Posterior vena cava (tissue), 2 donors: ENCODE results near the gene ABAT. TPM values are rescaled to one million over a fixed set of nuclear protein-coding genes. Genes with fewer than 3 reads are reported as not detected.

Experiments
- DNase-seq: peaks from one replicate; pipeline ENCODE4 v3.0.0-alpha.2; 2020; ENCODE audit warnings: low spot score
- intact Hi-C, 2 donors: fragments of 100-400 bp; cut with DNase I; formaldehyde crosslinking; loops; one replicate each; pipeline versions ENCODE4 v1.14.1 to v1.14.2; 2022 to 2023
- total RNA-seq, 2 donors: library from RNA; stranded (reverse); fragmentation: NEBNext Ultra II Directional; extraction: Animal tissue kit (Norgen Biotek cat#: 25700); gene quantifications; one replicate each; pipeline ENCODE4 v1.2.1, GENCODE V29; 2021
- donor health status: DM: yes; HTN: yes; CAD: no.
- donor health status: DM: yes; HTN: yes; CAD: no.

Gene ABAT
- total RNA-seq, 2 donors from 2014 or later, result 2.2 to 4.4 TPM

GRCh38 chr16:8675183-8676159 is 1.1 kb downstream of the ABAT start:
- DNase-seq, result no peak
- intact Hi-C loops, result no loop called here

GRCh38 chr16:8676160-8676547 is 1.7 kb downstream of the ABAT start:
- no peak for DNase-seq
- intact Hi-C loops, result no loop called here

GRCh38 chr16:8676737-8677375 is 2.4 kb downstream of the ABAT start:
- DNase-seq, result no peak
- intact Hi-C loops, result no loop called here

GRCh38 chr16:8677481-8677880 is 3.1 kb downstream of the ABAT start:
- intact Hi-C loops, result no loop called here
- DNase-seq, result no peak

GRCh38 chr16:8678068-8678927 is 3.9 kb downstream of the ABAT start:
- no peak for DNase-seq
- intact Hi-C loops, result no loop called here

GRCh38 chr16:8679151-8679550 is 4.7 kb downstream of the ABAT start:
- intact Hi-C loops, result no loop called here
- DNase-seq, result no peak

- DNase-seq, result no peak
- intact Hi-C loops, result no loop called here
These were observed 8.3 kb downstream of the ABAT start for GRCh38 chr16:8682551-8683259.

- intact Hi-C loops, result no loop called here
- DNase-seq, result no peak
These were observed 9.2 kb downstream of the ABAT start for GRCh38 chr16:8683640-8684039.

GRCh38 chr16:8685617-8686016 is 11.2 kb downstream of the ABAT start:
- DNase-seq, result no peak
- intact Hi-C loops, result no loop called here

GRCh38 chr16:8686031-8686621 is 11.7 kb downstream of the ABAT start:
- intact Hi-C loops, result no loop called here
- DNase-seq, result no peak

- intact Hi-C loops, result no loop called here
- no peak for DNase-seq
These were observed 12.5 kb downstream of the ABAT start for GRCh38 chr16:8686879-8687278.

- no peak for DNase-seq
- intact Hi-C loops, result no loop called here
These were observed 15.3 kb downstream of the ABAT start for GRCh38 chr16:8689686-8690085.

GRCh38 chr16:8691728-8692127 is 17.3 kb downstream of the ABAT start:
- no peak for DNase-seq
- intact Hi-C loops, result no loop called here

GRCh38 chr16:8694795-8695728 is 20.6 kb downstream of the ABAT start:
- intact Hi-C loops, result no loop called here

GRCh38 chr16:8696880-8697279 is 22.5 kb downstream of the ABAT start:
- intact Hi-C loops, result no loop called here
- DNase-seq, result no peak

More at GRCh38 chr16:8694795-8695728, 20.6 kb downstream of the ABAT start:
- DNase-seq, result no peak

GRCh38 chr16:8697965-8698364 is 23.5 kb downstream of the ABAT start:
- intact Hi-C loops, result no loop called here
- no peak for DNase-seq

GRCh38 chr16:8703693-8704092 is 29.3 kb downstream of the ABAT start:
- intact Hi-C loops, result no loop called here
- no peak for DNase-seq

- DNase-seq, result no peak
- intact Hi-C loops, result no loop called here
These were observed 29.7 kb downstream of the ABAT start for GRCh38 chr16:8704098-8704497.
